Effector memory CD8-positive, alpha-beta T cell (primary cell): ENCODE measurements around the gene ANKRD36C.
"Not testable (repeated sequence)": the region's sequence is repeated elsewhere in the genome, so short reads cannot be mapped to it uniquely, and the experiment has no call there.

Experiments used
- ATAC-seq: fragments of 150-1000 bp; cut with Tn5 transposase; replicated peaks from 2 replicates; pipeline ENCODE4 v1.10.0; 2021; ENCODE audit warnings: mild to moderate bottlenecking, moderate library complexity
- DNase-seq, 3 experiments: peaks; one replicate each; pipeline ENCODE4 v3.0.0; 2021
- H3K27ac Mint-ChIP-seq, 2 donors: one replicate each; pipeline ENCODE4 v1.8.0; 2022; ENCODE audit warnings: mild to moderate bottlenecking in 2 of 2, mixed read lengths in 2 of 2, moderate library complexity in 2 of 2
- H3K27me3 Mint-ChIP-seq, 2 donors: one replicate each; pipeline ENCODE4 v1.8.0; 2022; ENCODE audit warnings: mixed read lengths in 2 of 2
- H3K36me3 Mint-ChIP-seq: one replicate; pipeline ENCODE4 v1.8.0; 2022; ENCODE audit warnings: mild to moderate bottlenecking, moderate library complexity, mixed read lengths; ENCODE audit not compliant: insufficient read depth
- H3K4me1 Mint-ChIP-seq, 2 donors: one replicate each; pipeline ENCODE4 v1.8.0; 2022; ENCODE audit warnings: low read depth in 2 of 2, mixed read lengths in 2 of 2
- H3K4me3 Mint-ChIP-seq, 2 donors: one replicate each; pipeline ENCODE4 v1.8.0; 2022; ENCODE audit warnings: mild to moderate bottlenecking in 2 of 2, mixed read lengths in 2 of 2, moderate library complexity in 2 of 2
- H3K9me3 Mint-ChIP-seq, 2 donors: one replicate each; pipeline ENCODE4 v1.8.0; 2022; ENCODE audit warnings: mixed read lengths in 2 of 2

Gene ANKRD36C

GRCh38 chr2:96016321-96016720 lies 24.7 kb upstream of the ANKRD36C start:
- not testable (repeated sequence) for H3K9me3 Mint-ChIP-seq, H3K4me3 Mint-ChIP-seq, DNase-seq, H3K27ac Mint-ChIP-seq, H3K27me3 Mint-ChIP-seq, H3K36me3 Mint-ChIP-seq, ATAC-seq, H3K4me1 Mint-ChIP-seq

GRCh38 chr2:96012792-96013264 lies 21.2 kb upstream of the ANKRD36C start:
- ATAC-seq, H3K4me1 Mint-ChIP-seq, H3K27me3 Mint-ChIP-seq, H3K36me3 Mint-ChIP-seq, DNase-seq, H3K9me3 Mint-ChIP-seq, H3K4me3 Mint-ChIP-seq: not testable (repeated sequence)
- peak overlapping the region in 1 of 2 donors; percentile 29 for H3K27ac Mint-ChIP-seq

GRCh38 chr2:96012086-96012791 lies 20.6 kb upstream of the ANKRD36C start:
- not testable (repeated sequence) for H3K9me3 Mint-ChIP-seq, H3K4me3 Mint-ChIP-seq, DNase-seq, H3K4me1 Mint-ChIP-seq, H3K36me3 Mint-ChIP-seq, ATAC-seq
- Mint-ChIP-seq H3K27me3 (peaks cover 5 to 11% of the 10 kb centered on the region in 2 donors), H3K27ac (peak overlapping the region in 1 of 2 donors; percentile 54)

- DNase-seq = peak in 1 of 3 experiments; percentile 6
- ATAC-seq = peak; percentile 11
- not testable (repeated sequence) for H3K36me3 Mint-ChIP-seq, H3K4me1 Mint-ChIP-seq, H3K27ac Mint-ChIP-seq, H3K9me3 Mint-ChIP-seq
- peak overlapping the region; percentile 31 to 56 for H3K4me3 Mint-ChIP-seq
- peaks cover 16 to 22% of the 10 kb centered on the region in 2 donors for H3K27me3 Mint-ChIP-seq
Observed at GRCh38 chr2:96011129-96011455, 19.5 kb upstream of the ANKRD36C start.

GRCh38 chr2:96010320-96011128 lies 18.9 kb upstream of the ANKRD36C start:
- not testable (repeated sequence) for H3K36me3 Mint-ChIP-seq, H3K4me1 Mint-ChIP-seq, H3K9me3 Mint-ChIP-seq
- peak overlapping the region; percentile 91 to 92 for H3K27ac Mint-ChIP-seq
- peak overlapping the region; percentile 80 to 82 for H3K4me3 Mint-ChIP-seq
- DNase-seq = peak; percentile 94 to 95 (median 95)
- H3K27me3 Mint-ChIP-seq = peaks cover 16 to 28% of the 10 kb centered on the region in 2 donors
- peak; percentile 97 for ATAC-seq

- ATAC-seq = not testable (repeated sequence)
- peak overlapping the region; percentile 91 to 92 for H3K27ac Mint-ChIP-seq
Observed at GRCh38 chr2:96009833-96010232, 18.2 kb upstream of the ANKRD36C start.

GRCh38 chr2:96008051-96008450 lies 16.4 kb upstream of the ANKRD36C start:
- not testable (repeated sequence) for H3K4me1 Mint-ChIP-seq, DNase-seq, H3K4me3 Mint-ChIP-seq, H3K27ac Mint-ChIP-seq, H3K36me3 Mint-ChIP-seq, H3K9me3 Mint-ChIP-seq, ATAC-seq
- peaks cover 34 to 47% of the 10 kb centered on the region in 2 donors for H3K27me3 Mint-ChIP-seq

More at GRCh38 chr2:96009833-96010232, 18.2 kb upstream of the ANKRD36C start:
- H3K9me3 Mint-ChIP-seq, DNase-seq, H3K36me3 Mint-ChIP-seq, H3K4me1 Mint-ChIP-seq: not testable (repeated sequence)
- Mint-ChIP-seq H3K27me3 (peaks cover 23 to 35% of the 10 kb centered on the region in 2 donors), H3K4me3 (peak overlapping the region; percentile 80 to 82)

GRCh38 chr2:96006248-96006647 lies 14.6 kb upstream of the ANKRD36C start:
- ATAC-seq, DNase-seq, H3K4me3 Mint-ChIP-seq, H3K36me3 Mint-ChIP-seq, H3K4me1 Mint-ChIP-seq, H3K9me3 Mint-ChIP-seq, H3K27ac Mint-ChIP-seq: not testable (repeated sequence)
- peaks cover 39 to 65% of the 10 kb centered on the region in 2 donors for H3K27me3 Mint-ChIP-seq

GRCh38 chr2:95992520-95993272 lies 1.1 kb upstream of the ANKRD36C start:
- ATAC-seq = peak; percentile 62
- H3K36me3 Mint-ChIP-seq, H3K4me1 Mint-ChIP-seq, H3K9me3 Mint-ChIP-seq: not testable (repeated sequence)
- Mint-ChIP-seq H3K4me3 (peak overlapping the region; percentile 90 to 97), H3K27ac (peak overlapping the region in 1 of 2 donors; percentile 89), H3K27me3 (peaks cover 32 to 33% of the 10 kb centered on the region in 2 donors)
- peak; percentile 59 to 74 (median 67) for DNase-seq

GRCh38 chr2:95992102-95992501 lies 478 bp upstream of the ANKRD36C start:
- not testable (repeated sequence) for H3K36me3 Mint-ChIP-seq, H3K4me1 Mint-ChIP-seq, H3K9me3 Mint-ChIP-seq
- ATAC-seq (peak; percentile 51), DNase-seq (peak in 2 of 3 experiments; percentile 11 to 26)
- Mint-ChIP-seq H3K27me3 (peaks cover 32 to 33% of the 10 kb centered on the region in 2 donors), H3K4me3 (peak overlapping the region; percentile 90 to 97), H3K27ac (peak overlapping the region in 1 of 2 donors; percentile 93)

- ATAC-seq, H3K36me3 Mint-ChIP-seq, H3K4me1 Mint-ChIP-seq, H3K9me3 Mint-ChIP-seq, DNase-seq: not testable (repeated sequence)
- peak overlapping the region; percentile 92 to 93 for H3K27ac Mint-ChIP-seq
- peak overlapping the region; percentile 90 to 97 for H3K4me3 Mint-ChIP-seq
- H3K27me3 Mint-ChIP-seq = peaks cover 21 to 22% of the 10 kb centered on the region in 2 donors
Observed at GRCh38 chr2:95990884-95991283, 740 bp downstream of the ANKRD36C start.

GRCh38 chr2:95951662-95952061 lies 40.0 kb downstream of the ANKRD36C start:
- H3K27me3 Mint-ChIP-seq, ATAC-seq, DNase-seq, H3K27ac Mint-ChIP-seq, H3K9me3 Mint-ChIP-seq, H3K4me3 Mint-ChIP-seq, H3K4me1 Mint-ChIP-seq: not testable (repeated sequence)
- H3K36me3 Mint-ChIP-seq = peaks cover 21% of the 10 kb centered on the region

GRCh38 chr2:95948039-95948438 lies 43.6 kb downstream of the ANKRD36C start:
- not testable (repeated sequence) for H3K27me3 Mint-ChIP-seq, DNase-seq, H3K4me3 Mint-ChIP-seq, H3K27ac Mint-ChIP-seq, H3K9me3 Mint-ChIP-seq, ATAC-seq, H3K4me1 Mint-ChIP-seq
- peaks cover 20% of the 10 kb centered on the region for H3K36me3 Mint-ChIP-seq
